ACC112 (cell line): ENCODE measurements around the gene MTERF2.

ENCODE experiments used
- H2AFZ ChIP-seq: fragments of 200-600 bp; sonication (generic); one replicate; pipeline ENCODE4 v1.6.0; 2017; ENCODE audit warnings: antibody characterized with exemption, low read length; ENCODE audit not compliant: unreplicated experiment
- H3K27ac ChIP-seq: fragments of 200-600 bp; sonication (generic); 2 replicates; pipeline ENCODE4 v1.5.1; 2014; ENCODE audit warnings: low read depth, mild to moderate bottlenecking, antibody characterized with exemption, low read length, moderate library complexity
- H3K27me3 ChIP-seq: fragments of 200-600 bp; sonication (generic); 2 replicates; pipeline ENCODE4 v1.6.1; 2014; ENCODE audit warnings: mild to moderate bottlenecking, antibody characterized with exemption, low read length, moderate library complexity, mixed read lengths; ENCODE audit not compliant: insufficient read depth
- H3K36me3 ChIP-seq: fragments of 200-600 bp; sonication (generic); 2 replicates; pipeline ENCODE4 v1.6.1; 2016; ENCODE audit warnings: mild to moderate bottlenecking, antibody characterized with exemption, low read length, moderate library complexity, mixed read lengths; ENCODE audit not compliant: insufficient read depth
- H3K4me1 ChIP-seq: fragments of 200-600 bp; sonication (generic); one replicate; pipeline ENCODE4 v1.6.1; 2016; ENCODE audit warnings: low read length, mixed read lengths; ENCODE audit not compliant: insufficient read depth, unreplicated experiment, control insufficient read depth
- H3K4me3 ChIP-seq: fragments of 200-600 bp; sonication (generic); 2 replicates; pipeline ENCODE4 v1.5.1; 2014; ENCODE audit warnings: mild to moderate bottlenecking, low read depth, low read length
- H3K79me2 ChIP-seq: fragments of 200-600 bp; sonication (generic); one replicate; pipeline ENCODE4 v1.6.0; 2016; ENCODE audit warnings: low read length; ENCODE audit not compliant: control insufficient read depth, unreplicated experiment, insufficient read depth

The MTERF2 gene

GRCh38 chr12:106994579-106995220 is 7.8 kb upstream of the MTERF2 start:
- no peaks in the 10 kb centered on the region for H3K4me1 ChIP-seq
- no peak overlapping the region for H3K4me3 ChIP-seq
- H3K79me2 ChIP-seq: no peaks in the 10 kb centered on the region
- no peak overlapping the region for H2AFZ ChIP-seq
- no peak overlapping the region for H3K27ac ChIP-seq
- peaks cover 11% of the 10 kb centered on the region; the same call in 1 of the 2 replicates for H3K36me3 ChIP-seq
- no peaks in the 10 kb centered on the region for H3K27me3 ChIP-seq

GRCh38 chr12:106987846-106988245 is 900 bp upstream of the MTERF2 start:
- H2AFZ ChIP-seq: peak overlapping the region; percentile 42
- H3K79me2 ChIP-seq: peaks cover 14% of the 10 kb centered on the region
- H3K4me3 ChIP-seq: peak overlapping the region; percentile 84
- no peaks in the 10 kb centered on the region for H3K27me3 ChIP-seq
- H3K4me1 ChIP-seq: peaks cover 24% of the 10 kb centered on the region
- H3K27ac ChIP-seq: no peak overlapping the region
- no peaks in the 10 kb centered on the region for H3K36me3 ChIP-seq

- peak overlapping the region; percentile 58; the same call in 1 of the 2 replicates for H3K27ac ChIP-seq
- H2AFZ ChIP-seq: peak overlapping the region; percentile 68
These were observed 811 bp downstream of the MTERF2 start for GRCh38 chr12:106986135-106986534.

GRCh38 chr12:106985479-106985878 is 1.5 kb downstream of the MTERF2 start:
- H3K27ac ChIP-seq: no peak overlapping the region
- H3K4me1 ChIP-seq: peaks cover 24% of the 10 kb centered on the region
- H3K79me2 ChIP-seq: peaks cover 14% of the 10 kb centered on the region
- no peaks in the 10 kb centered on the region for H3K27me3 ChIP-seq
- no peak overlapping the region for H2AFZ ChIP-seq
- no peaks in the 10 kb centered on the region for H3K36me3 ChIP-seq
- H3K4me3 ChIP-seq: peak overlapping the region; percentile 84

More at GRCh38 chr12:106986135-106986534, 811 bp downstream of the MTERF2 start:
- Histone ChIP-seq H3K36me3 (no peaks in the 10 kb centered on the region), H3K4me3 (peak overlapping the region; percentile 84), H3K4me1 (peaks cover 24% of the 10 kb centered on the region), H3K27me3 (no peaks in the 10 kb centered on the region), H3K79me2 (peaks cover 14% of the 10 kb centered on the region)

GRCh38 chr12:106984588-106985137 is 2.3 kb downstream of the MTERF2 start:
- no peak overlapping the region for H3K4me3 ChIP-seq
- peaks cover 14% of the 10 kb centered on the region for H3K79me2 ChIP-seq
- no peak overlapping the region for H3K27ac ChIP-seq
- no peak overlapping the region for H2AFZ ChIP-seq
- no peaks in the 10 kb centered on the region for H3K27me3 ChIP-seq
- H3K4me1 ChIP-seq: peaks cover 24% of the 10 kb centered on the region
- H3K36me3 ChIP-seq: no peaks in the 10 kb centered on the region

- Histone ChIP-seq H3K4me1 (peaks cover 23% of the 10 kb centered on the region), H3K27ac (no peak overlapping the region), H3K27me3 (no peaks in the 10 kb centered on the region), H3K4me3 (no peak overlapping the region), H2AFZ (no peak overlapping the region), H3K79me2 (peaks cover 14% of the 10 kb centered on the region), H3K36me3 (no peaks in the 10 kb centered on the region)
These were observed 4.7 kb downstream of the MTERF2 start for GRCh38 chr12:106982229-106982628.

- peaks cover 14% of the 10 kb centered on the region for H3K79me2 ChIP-seq
- H2AFZ ChIP-seq: no peak overlapping the region
- no peak overlapping the region for H3K4me3 ChIP-seq
- no peaks in the 10 kb centered on the region for H3K36me3 ChIP-seq
- H3K4me1 ChIP-seq: peaks cover 27% of the 10 kb centered on the region
- H3K27me3 ChIP-seq: no peaks in the 10 kb centered on the region
- H3K27ac ChIP-seq: no peak overlapping the region
These were observed 5.2 kb downstream of the MTERF2 start for GRCh38 chr12:106981788-106982187.

GRCh38 chr12:106980944-106981343 is 6.0 kb downstream of the MTERF2 start:
- Histone ChIP-seq H3K4me3 (no peak overlapping the region), H3K27me3 (no peaks in the 10 kb centered on the region), H3K79me2 (peaks cover 9% of the 10 kb centered on the region), H3K27ac (no peak overlapping the region), H3K4me1 (peaks cover 34% of the 10 kb centered on the region), H2AFZ (no peak overlapping the region), H3K36me3 (no peaks in the 10 kb centered on the region)

- peaks cover 50% of the 10 kb centered on the region for H3K4me1 ChIP-seq
These were observed 8.7 kb downstream of the MTERF2 start for GRCh38 chr12:106978035-106978800.

GRCh38 chr12:106976668-106977067 is 10.3 kb downstream of the MTERF2 start:
- Histone ChIP-seq H3K4me3 (no peak overlapping the region), H3K79me2 (peaks cover 15% of the 10 kb centered on the region), H2AFZ (no peak overlapping the region), H3K36me3 (peaks cover 12% of the 10 kb centered on the region; the same call in 1 of the 2 replicates), H3K4me1 (peaks cover 50% of the 10 kb centered on the region), H3K27ac (peak overlapping the region; percentile 55), H3K27me3 (no peaks in the 10 kb centered on the region)

More at GRCh38 chr12:106978035-106978800, 8.7 kb downstream of the MTERF2 start:
- H3K79me2 ChIP-seq: peaks cover 8% of the 10 kb centered on the region
- no peaks in the 10 kb centered on the region for H3K27me3 ChIP-seq
- no peak overlapping the region for H2AFZ ChIP-seq
- no peak overlapping the region for H3K27ac ChIP-seq
- peaks cover 7% of the 10 kb centered on the region; the same call in 1 of the 2 replicates for H3K36me3 ChIP-seq
- no peak overlapping the region for H3K4me3 ChIP-seq
